ENCODE results near the gene C11orf91. TPM values are rescaled to one million over a fixed set of nuclear protein-coding genes. Genes with fewer than 3 reads are reported as not detected.
A peak's percentile ranks its signal among the peaks of the same experiment; 100 is the strongest.

The C11orf91 gene
- polyA plus RNA-seq (2013, experiment 1 of 2), result 0.47 TPM
- 0.30 TPM for polyA plus RNA-seq (2013, experiment 2 of 2)

GRCh38 chr11:33700502-33701271 is at the start of gene C11orf91:
C11orf91 (minus strand) TSS chr11:33700826; CDS start chr11:33700740, 86 bp downstream.
- Histone ChIP-seq H4K91ac (ENCODE audit: low read depth, low read length, poor library complexity) (no peak within 1 kb of the TSS), H3K4ac (ENCODE audit: low read length) (no peak within 1 kb of the TSS), H2AFZ (ENCODE audit: low read length) (peak within 1 kb of the TSS; percentile 92), H3K36me3 (replicated peaks in 1 of 2; ENCODE audit: control insufficient read depth in 2 of 2, insufficient read depth in 2 of 2, low read length in 2 of 2) (peaks cover 2% of the 10 kb centered on the region in 2 donors), H3K23ac (ENCODE audit: low read depth, low read length, poor library complexity) (peak within 1 kb of the TSS; percentile 90), H3K9ac (ENCODE audit: low read depth, low read length, poor library complexity) (peak within 1 kb of the TSS; percentile 82), H3K18ac (ENCODE audit: low read length) (peak within 1 kb of the TSS; percentile 96), H2BK5ac (ENCODE audit: low read length) (no peak within 1 kb of the TSS), H3K9me3 (replicated peaks in 1 of 2; ENCODE audit: control insufficient read depth in 2 of 2, insufficient read depth in 1 of 2, low read depth in 1 of 2, low read length in 2 of 2) (peaks cover 0 to 3% of the 10 kb centered on the region in 2 donors), H3K14ac (ENCODE audit: low read length) (peak within 1 kb of the TSS; percentile 63), H2BK12ac (ENCODE audit: low read length) (no peak within 1 kb of the TSS), H3K27me3 (ENCODE audit: control insufficient read depth in 3 of 3, insufficient read depth in 3 of 3, low read depth in 1 of 3, low read length in 3 of 3) (no peaks in the 10 kb centered on the region), H2AK5ac (ENCODE audit: low read depth, low read length) (no peak within 1 kb of the TSS), H3K4me2 (ENCODE audit: insufficient read depth, low read length, poor library complexity, severe bottlenecking) (peak within 1 kb of the TSS; percentile 84), H3K4me3 (ENCODE audit: low read length in 2 of 2) (peak within 1 kb of the TSS; percentile 49 to 89), H2BK15ac (ENCODE audit: low read length) (no peak within 1 kb of the TSS), H3K27ac (replicated peaks; ENCODE audit: low read length) (no peak within 1 kb of the TSS), H3K79me1 (ENCODE audit: low read depth, low read length) (no peaks in the 10 kb centered on the region), H4K8ac (ENCODE audit: low read depth, low read length) (no peak within 1 kb of the TSS), H2BK120ac (ENCODE audit: low read depth, low read length) (no peak within 1 kb of the TSS), H3K4me1 (ENCODE audit: control insufficient read depth in 2 of 2, insufficient read depth in 1 of 2, low read depth in 1 of 2, low read length in 2 of 2) (peaks cover 7 to 8% of the 10 kb centered on the region in 2 donors)
- WGBS, 2 donors (ENCODE audit: extremely low coverage in 2 of 2, insufficient read length in 2 of 2, insufficient replicate concordance in 1 of 2), result no CpG with 5 or more reads among the region's 72 CpGs
- peak; percentile 96 for DNase-seq (ENCODE audit: low spot score)

- Histone ChIP-seq H2BK5ac (ENCODE audit: low read length) (no peak overlapping the region), H2BK15ac (ENCODE audit: low read length) (no peak overlapping the region), H3K9me3 (replicated peaks in 1 of 2; ENCODE audit: control insufficient read depth in 2 of 2, insufficient read depth in 1 of 2, low read depth in 1 of 2, low read length in 2 of 2) (no peaks in the 10 kb centered on the region), H3K4me2 (ENCODE audit: insufficient read depth, low read length, poor library complexity, severe bottlenecking) (no peak overlapping the region), H3K18ac (ENCODE audit: low read length) (no peak overlapping the region), H3K4me1 (ENCODE audit: control insufficient read depth in 2 of 2, insufficient read depth in 1 of 2, low read depth in 1 of 2, low read length in 2 of 2) (no peaks in the 10 kb centered on the region), H3K9ac (ENCODE audit: low read depth, low read length, poor library complexity) (no peak overlapping the region), H3K4me3 (ENCODE audit: low read length in 2 of 2) (no peak overlapping the region), H3K27me3 (ENCODE audit: control insufficient read depth in 3 of 3, insufficient read depth in 3 of 3, low read depth in 1 of 3, low read length in 3 of 3) (no peaks in the 10 kb centered on the region), H2BK12ac (ENCODE audit: low read length) (no peak overlapping the region), H3K23ac (ENCODE audit: low read depth, low read length, poor library complexity) (no peak overlapping the region), H2AK5ac (ENCODE audit: low read depth, low read length) (no peak overlapping the region), H3K36me3 (replicated peaks in 1 of 2; ENCODE audit: control insufficient read depth in 2 of 2, insufficient read depth in 2 of 2, low read length in 2 of 2) (peaks cover 2 to 37% of the 10 kb centered on the region in 2 donors), H4K91ac (ENCODE audit: low read depth, low read length, poor library complexity) (no peak overlapping the region), H3K79me1 (ENCODE audit: low read depth, low read length) (no peaks in the 10 kb centered on the region), H2BK120ac (ENCODE audit: low read depth, low read length) (no peak overlapping the region), H2AFZ (ENCODE audit: low read length) (no peak overlapping the region), H3K27ac (replicated peaks; ENCODE audit: low read length) (no peak overlapping the region), H4K8ac (ENCODE audit: low read depth, low read length) (no peak overlapping the region), H3K4ac (ENCODE audit: low read length) (no peak overlapping the region), H3K14ac (ENCODE audit: low read length) (no peak overlapping the region)
- no CpG with 5 or more reads among the region's 2 CpGs for WGBS, 2 donors (ENCODE audit: extremely low coverage in 2 of 2, insufficient read length in 2 of 2, insufficient replicate concordance in 1 of 2)
- DNase-seq (ENCODE audit: low spot score), result no peak
These were observed 47.4 kb upstream of the C11orf91 start for GRCh38 chr11:33747979-33748378.

- Histone ChIP-seq H3K79me1 (ENCODE audit: low read depth, low read length) (no peaks in the 10 kb centered on the region), H2BK5ac (ENCODE audit: low read length) (no peak overlapping the region), H3K4ac (ENCODE audit: low read length) (no peak overlapping the region), H3K14ac (ENCODE audit: low read length) (no peak overlapping the region), H4K8ac (ENCODE audit: low read depth, low read length) (no peak overlapping the region), H3K36me3 (replicated peaks in 1 of 2; ENCODE audit: control insufficient read depth in 2 of 2, insufficient read depth in 2 of 2, low read length in 2 of 2) (peaks cover 1 to 20% of the 10 kb centered on the region in 2 donors), H3K4me2 (ENCODE audit: insufficient read depth, low read length, poor library complexity, severe bottlenecking) (no peak overlapping the region), H3K4me1 (ENCODE audit: control insufficient read depth in 2 of 2, insufficient read depth in 1 of 2, low read depth in 1 of 2, low read length in 2 of 2) (no peaks in the 10 kb centered on the region), H2AK5ac (ENCODE audit: low read depth, low read length) (no peak overlapping the region), H3K27ac (replicated peaks; ENCODE audit: low read length) (no peak overlapping the region), H3K9me3 (replicated peaks in 1 of 2; ENCODE audit: control insufficient read depth in 2 of 2, insufficient read depth in 1 of 2, low read depth in 1 of 2, low read length in 2 of 2) (no peaks in the 10 kb centered on the region), H2BK15ac (ENCODE audit: low read length) (no peak overlapping the region), H3K27me3 (ENCODE audit: control insufficient read depth in 3 of 3, insufficient read depth in 3 of 3, low read depth in 1 of 3, low read length in 3 of 3) (no peaks in the 10 kb centered on the region), H3K18ac (ENCODE audit: low read length) (no peak overlapping the region), H2BK12ac (ENCODE audit: low read length) (no peak overlapping the region), H2BK120ac (ENCODE audit: low read depth, low read length) (no peak overlapping the region), H3K9ac (ENCODE audit: low read depth, low read length, poor library complexity) (no peak overlapping the region), H3K23ac (ENCODE audit: low read depth, low read length, poor library complexity) (no peak overlapping the region), H4K91ac (ENCODE audit: low read depth, low read length, poor library complexity) (no peak overlapping the region), H3K4me3 (ENCODE audit: low read length in 2 of 2) (no peak overlapping the region), H2AFZ (ENCODE audit: low read length) (no peak overlapping the region)
- no peak for DNase-seq (ENCODE audit: low spot score)
- WGBS, 2 donors (ENCODE audit: extremely low coverage in 2 of 2, insufficient read length in 2 of 2, insufficient replicate concordance in 1 of 2), result no CpG with 5 or more reads among the region's 5 CpGs
These were observed 42.7 kb upstream of the C11orf91 start for GRCh38 chr11:33743291-33743690.

- Histone ChIP-seq H3K36me3 (replicated peaks in 1 of 2; ENCODE audit: control insufficient read depth in 2 of 2, insufficient read depth in 2 of 2, low read length in 2 of 2) (peaks cover 1 to 20% of the 10 kb centered on the region in 2 donors), H3K4me3 (ENCODE audit: low read length in 2 of 2) (no peak overlapping the region), H3K9me3 (replicated peaks in 1 of 2; ENCODE audit: control insufficient read depth in 2 of 2, insufficient read depth in 1 of 2, low read depth in 1 of 2, low read length in 2 of 2) (no peaks in the 10 kb centered on the region), H3K79me1 (ENCODE audit: low read depth, low read length) (no peaks in the 10 kb centered on the region), H3K4me2 (ENCODE audit: insufficient read depth, low read length, poor library complexity, severe bottlenecking) (no peak overlapping the region), H3K27ac (replicated peaks; ENCODE audit: low read length) (no peak overlapping the region), H3K14ac (ENCODE audit: low read length) (no peak overlapping the region), H3K4me1 (ENCODE audit: control insufficient read depth in 2 of 2, insufficient read depth in 1 of 2, low read depth in 1 of 2, low read length in 2 of 2) (no peaks in the 10 kb centered on the region), H2BK15ac (ENCODE audit: low read length) (no peak overlapping the region), H3K23ac (ENCODE audit: low read depth, low read length, poor library complexity) (no peak overlapping the region), H2AFZ (ENCODE audit: low read length) (no peak overlapping the region), H3K4ac (ENCODE audit: low read length) (no peak overlapping the region), H3K18ac (ENCODE audit: low read length) (no peak overlapping the region), H2BK5ac (ENCODE audit: low read length) (no peak overlapping the region), H4K91ac (ENCODE audit: low read depth, low read length, poor library complexity) (no peak overlapping the region), H4K8ac (ENCODE audit: low read depth, low read length) (no peak overlapping the region), H3K9ac (ENCODE audit: low read depth, low read length, poor library complexity) (no peak overlapping the region), H2AK5ac (ENCODE audit: low read depth, low read length) (no peak overlapping the region), H3K27me3 (ENCODE audit: control insufficient read depth in 3 of 3, insufficient read depth in 3 of 3, low read depth in 1 of 3, low read length in 3 of 3) (no peaks in the 10 kb centered on the region), H2BK12ac (ENCODE audit: low read length) (no peak overlapping the region), H2BK120ac (ENCODE audit: low read depth, low read length) (no peak overlapping the region)
- no peak for DNase-seq (ENCODE audit: low spot score)
- no CpG with 5 or more reads among the region's 3 CpGs for WGBS, 2 donors (ENCODE audit: extremely low coverage in 2 of 2, insufficient read length in 2 of 2, insufficient replicate concordance in 1 of 2)
These were observed 41.7 kb upstream of the C11orf91 start for GRCh38 chr11:33742249-33742851.
